NT2/D1 (cell line): ENCODE measurements around the gene LSM2.

Source experiments
- DNase-seq: peaks from one replicate; pipeline ENCODE4 v3.0.0-alpha.2; 2011; ENCODE audit warnings: low read depth, low spot score
- H3K27me3 ChIP-seq: 2 replicates; pipeline ENCODE4 v1.6.0; 2011; ENCODE audit warnings: mild to moderate bottlenecking; ENCODE audit not compliant: insufficient read length, insufficient read depth
- H3K36me3 ChIP-seq: 2 replicates; pipeline ENCODE4 v1.6.1; 2011; ENCODE audit warnings: mild to moderate bottlenecking, low read length, mixed read lengths; ENCODE audit not compliant: insufficient read depth, insufficient read length
- H3K4me1 ChIP-seq: 2 replicates; pipeline ENCODE4 v1.5.1; 2011; ENCODE audit not compliant: insufficient read depth, insufficient read length
- H3K4me3 ChIP-seq: 2 replicates; pipeline ENCODE4 v1.5.1; 2011; ENCODE audit warnings: low read depth; ENCODE audit not compliant: insufficient read length
- H3K9ac ChIP-seq: 2 replicates; pipeline ENCODE4 v1.6.0; 2011; ENCODE audit warnings: low read depth; ENCODE audit not compliant: insufficient read length
- H3K9me3 ChIP-seq: 2 replicates; pipeline ENCODE4 v1.5.1; 2011; ENCODE audit warnings: mild to moderate bottlenecking, low read length; ENCODE audit not compliant: insufficient read depth
- SUZ12 ChIP-seq: IDR thresholded peaks from 2 replicates; pipeline ENCODE4 v1.6.1; 2011; ENCODE audit not compliant: insufficient read length, insufficient read depth; ENCODE audit errors: extremely low read depth
- YY1 ChIP-seq: IDR thresholded peaks from 2 replicates; pipeline ENCODE4 v1.6.1; 2011; ENCODE audit not compliant: insufficient read length, insufficient read depth
- ZNF274 ChIP-seq: IDR thresholded peaks from 2 replicates; pipeline ENCODE4 v1.6.1; 2011; ENCODE audit warnings: mild to moderate bottlenecking, low read depth, low read length

Gene LSM2

GRCh38 chr6:31781244-31782125 lies 25.3 kb downstream of the LSM2 start:
- Histone ChIP-seq H3K36me3 (peaks cover 93% of the 10 kb centered on the region), H3K9ac (no peak overlapping the region), H3K9me3 (no peaks in the 10 kb centered on the region), H3K4me3 (no peak overlapping the region), H3K27me3 (no peaks in the 10 kb centered on the region), H3K4me1 (peaks cover 3% of the 10 kb centered on the region)
- no peak for DNase-seq
- TF ChIP-seq YY1 (no peak), SUZ12 (no peak), ZNF274 (no peak)

- DNase-seq: no peak
- Histone ChIP-seq H3K4me1 (peaks cover 3% of the 10 kb centered on the region), H3K9me3 (no peaks in the 10 kb centered on the region), H3K4me3 (no peak overlapping the region), H3K27me3 (no peaks in the 10 kb centered on the region), H3K36me3 (peaks cover 86% of the 10 kb centered on the region), H3K9ac (no peak overlapping the region)
- TF ChIP-seq YY1 (no peak), ZNF274 (no peak), SUZ12 (no peak)
These were observed 26.1 kb downstream of the LSM2 start for GRCh38 chr6:31780507-31781243.

- H3K9me3 ChIP-seq: no peaks in the 10 kb centered on the region
- no peaks in the 10 kb centered on the region for H3K27me3 ChIP-seq
- H3K36me3 ChIP-seq: peaks cover 78% of the 10 kb centered on the region
- no peak overlapping the region for H3K9ac ChIP-seq
- DNase-seq: no peak
- H3K4me1 ChIP-seq: peaks cover 3% of the 10 kb centered on the region
- TF ChIP-seq YY1 (no peak), SUZ12 (no peak), ZNF274 (no peak)
- H3K4me3 ChIP-seq: no peak overlapping the region
These were observed 26.9 kb downstream of the LSM2 start for GRCh38 chr6:31779908-31780307.

GRCh38 chr6:31778999-31779885 lies 27.5 kb downstream of the LSM2 start:
- DNase-seq: no peak
- H3K36me3 ChIP-seq: peaks cover 72% of the 10 kb centered on the region
- H3K4me1 ChIP-seq: peaks cover 3% of the 10 kb centered on the region
- no peaks in the 10 kb centered on the region for H3K27me3 ChIP-seq
- no peak overlapping the region for H3K4me3 ChIP-seq
- TF ChIP-seq SUZ12: no peak
- no peak for TF ChIP-seq YY1
- TF ChIP-seq ZNF274: no peak
- H3K9me3 ChIP-seq: no peaks in the 10 kb centered on the region
- H3K9ac ChIP-seq: no peak overlapping the region

GRCh38 chr6:31778193-31778592 lies 28.6 kb downstream of the LSM2 start:
- no peak overlapping the region for H3K4me3 ChIP-seq
- peaks cover 62% of the 10 kb centered on the region for H3K36me3 ChIP-seq
- H3K4me1 ChIP-seq: peaks cover 3% of the 10 kb centered on the region
- no peak overlapping the region for H3K9ac ChIP-seq
- H3K9me3 ChIP-seq: no peaks in the 10 kb centered on the region
- no peak for TF ChIP-seq YY1
- TF ChIP-seq SUZ12: no peak
- no peak for TF ChIP-seq ZNF274
- no peak for DNase-seq
- H3K27me3 ChIP-seq: no peaks in the 10 kb centered on the region

- Histone ChIP-seq H3K4me1 (peaks cover 3% of the 10 kb centered on the region), H3K9ac (no peak overlapping the region)
- DNase-seq: no peak
These were observed 29.1 kb downstream of the LSM2 start for GRCh38 chr6:31777667-31778050.

More at GRCh38 chr6:31777667-31778050, 29.1 kb downstream of the LSM2 start:
- Histone ChIP-seq H3K9me3 (no peaks in the 10 kb centered on the region), H3K4me3 (no peak overlapping the region), H3K36me3 (peaks cover 57% of the 10 kb centered on the region), H3K27me3 (no peaks in the 10 kb centered on the region)
- TF ChIP-seq SUZ12: no peak
- no peak for TF ChIP-seq YY1
- TF ChIP-seq ZNF274: no peak
